ENCODE results near the gene IFI27L1.

GRCh38 chr14:94052199-94052598, 28.9 kb upstream of the IFI27L1 start:
- TF ChIP-seq CTCF (conservative IDR thresholded peaks at IDR 0.05; ENCODE audit: low read depth in 2 of 2) (no peak), REST (IDR thresholded peaks at IDR 0.05; ENCODE audit: unreplicated experiment) (no peak), CREB1 (CRISPR knock-in tag; IDR thresholded peaks at IDR 0.05; ENCODE audit: low read depth) (no peak), POLR2AphosphoS5 (IDR thresholded peaks at IDR 0.05; ENCODE audit: low read depth) (no peak)

All from GM23338 (cell line).